ENCODE results near the gene COL17A1. TPM values are rescaled to one million over a fixed set of nuclear protein-coding genes. Genes with fewer than 3 reads are reported as not detected.

Gene COL17A1
- total RNA-seq, 1 experiment from 2014 or later = 3.5 TPM

GRCh38 chr10:104049504-104050250 lies 36.0 kb downstream of the COL17A1 start:
- H3K27ac ChIP-seq (ENCODE audit: low read depth, low read length) = no peak overlapping the region
- RAD21 ChIA-PET (ENCODE audit: low non-redundant PET in 1 of 2, low total read pairs in 2 of 2, uncharacterized antibody in 2 of 2, unreplicated experiment in 2 of 2) = interaction anchor here in 1 of 2 experiments (0.8 kb wide), 1 partner anchor 78 kb away, joined by 3 read pairs; no protein-coding TSS in a partner anchor
- no peaks in the 10 kb centered on the region for H3K36me3 ChIP-seq (ENCODE audit: control insufficient read depth in 1 of 2, insufficient read depth in 2 of 2, low read length in 2 of 2)

More at GRCh38 chr10:104049504-104050250, 36.0 kb downstream of the COL17A1 start:
- H3K9me3 ChIP-seq (ENCODE audit: control insufficient read depth in 1 of 2, insufficient read depth in 1 of 2, low read depth in 1 of 2, low read length in 2 of 2) = no peaks in the 10 kb centered on the region
- ATAC-seq (peak; percentile 41), DNase-seq (ENCODE audit: low read depth, low spot score) (peak; percentile 37)
- ChIA-PET POLR2A (interaction anchor here (0.8 to 1.2 kb wide), 3 partner anchors 8 to 71 kb away, joined by 3 to 4 read pairs (median 3); no protein-coding TSS in a partner anchor), CTCF (interaction anchor here (1.2 to 1.6 kb wide), 3 partner anchors 72 to 225 kb away, joined by 4 to 6 read pairs (median 6); partner anchors contain the start of gene SFR1)
- no peaks in the 10 kb centered on the region for H3K79me2 ChIP-seq (ENCODE audit: insufficient read depth, low read length)
- H3K27me3 ChIP-seq (ENCODE audit: insufficient read depth, low read length) = no peaks in the 10 kb centered on the region
- BruUV-seq (replicated peaks) = no TSS peak
- H4K20me1 ChIP-seq (ENCODE audit: insufficient read depth) = no peaks in the 10 kb centered on the region
- intact Hi-C loops (cut with micrococcal nuclease) = no loop called here
- H3K9ac ChIP-seq (ENCODE audit: low read length) = peak overlapping the region; percentile 3; the same call in 1 of the 2 replicates
- TF ChIP-seq YY1 (IDR thresholded peaks at IDR 0.05; ENCODE audit: extremely low read depth, insufficient replicate concordance, low read depth, low read length) (peak; percentile 39), TCF7L2 (IDR thresholded peaks at IDR 0.05; ENCODE audit: borderline replicate concordance, extremely low read depth, insufficient read depth, insufficient read length) (peak; percentile 45), POLR2AphosphoS5 (IDR thresholded peaks at IDR 0.05; ENCODE audit: low read depth, low read length) (peak; percentile 65)
- TF ChIP-seq, protein P1, sequence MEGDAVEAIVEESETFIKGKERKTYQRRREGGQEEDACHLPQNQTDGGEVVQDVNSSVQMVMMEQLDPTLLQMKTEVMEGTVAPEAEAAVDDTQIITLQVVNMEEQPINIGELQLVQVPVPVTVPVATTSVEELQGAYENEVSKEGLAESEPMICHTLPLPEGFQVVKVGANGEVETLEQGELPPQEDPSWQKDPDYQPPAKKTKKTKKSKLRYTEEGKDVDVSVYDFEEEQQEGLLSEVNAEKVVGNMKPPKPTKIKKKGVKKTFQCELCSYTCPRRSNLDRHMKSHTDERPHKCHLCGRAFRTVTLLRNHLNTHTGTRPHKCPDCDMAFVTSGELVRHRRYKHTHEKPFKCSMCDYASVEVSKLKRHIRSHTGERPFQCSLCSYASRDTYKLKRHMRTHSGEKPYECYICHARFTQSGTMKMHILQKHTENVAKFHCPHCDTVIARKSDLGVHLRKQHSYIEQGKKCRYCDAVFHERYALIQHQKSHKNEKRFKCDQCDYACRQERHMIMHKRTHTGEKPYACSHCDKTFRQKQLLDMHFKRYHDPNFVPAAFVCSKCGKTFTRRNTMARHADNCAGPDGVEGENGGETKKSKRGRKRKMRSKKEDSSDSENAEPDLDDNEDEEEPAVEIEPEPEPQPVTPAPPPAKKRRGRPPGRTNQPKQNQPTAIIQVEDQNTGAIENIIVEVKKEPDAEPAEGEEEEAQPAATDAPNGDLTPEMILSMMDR (IDR thresholded peaks at IDR 0.05 in 2 of 3, conservative IDR thresholded peaks at IDR 0.05 in 1 of 3; ENCODE audit: borderline replicate concordance in 1 of 3, insufficient read depth in 1 of 3, low read depth in 2 of 3, low read length in 2 of 3) = no peak
- no peaks in the 10 kb centered on the region for H3K9me2 ChIP-seq (ENCODE audit: insufficient read depth)
- H3K4me2 ChIP-seq (ENCODE audit: low read length) = peak overlapping the region; percentile 57
- peaks cover 15 to 46% of the 10 kb centered on the region in 2 experiments for H3K4me1 ChIP-seq (ENCODE audit: control insufficient read depth in 1 of 2, insufficient read depth in 2 of 2, low read length in 2 of 2)
- H3K4me3 ChIP-seq (replicated peaks in 1 of 2; ENCODE audit: low read depth in 1 of 2, low read length in 2 of 2) = peak overlapping the region in 1 of 2 experiments; percentile 8; a peak in 2 of 4 replicates
- peak overlapping the region; percentile 0 for H2AFZ ChIP-seq (ENCODE audit: low read depth, low read length, poor library complexity, severe bottlenecking)
